ENCODE data around the gene ZBTB2.
"Not testable (repeated sequence)": the region's sequence is repeated elsewhere in the genome, so short reads cannot be mapped to it uniquely, and the experiment has no call there.

DNA sequence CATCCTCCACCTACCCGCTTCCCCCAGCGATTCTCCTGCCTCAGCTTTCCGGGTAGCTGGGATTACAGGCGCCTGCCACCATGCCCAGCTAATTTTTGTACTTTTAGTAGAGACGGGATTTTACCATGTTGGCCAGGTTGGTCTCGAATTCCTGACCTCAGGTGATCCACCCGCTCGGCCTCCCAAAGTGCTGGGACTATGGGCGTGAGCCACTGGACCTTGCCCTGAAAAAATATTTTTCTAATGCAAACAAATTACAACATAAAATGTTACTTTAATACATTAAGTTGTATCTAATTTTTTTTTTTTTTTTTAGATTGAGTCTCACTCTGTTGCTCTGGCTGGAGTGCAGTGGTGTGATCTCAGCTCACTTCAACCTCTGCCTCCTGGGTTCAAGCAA, 8.7 kb downstream of the ZBTB2 start:
- TF ChIP-seq, protein P1, sequence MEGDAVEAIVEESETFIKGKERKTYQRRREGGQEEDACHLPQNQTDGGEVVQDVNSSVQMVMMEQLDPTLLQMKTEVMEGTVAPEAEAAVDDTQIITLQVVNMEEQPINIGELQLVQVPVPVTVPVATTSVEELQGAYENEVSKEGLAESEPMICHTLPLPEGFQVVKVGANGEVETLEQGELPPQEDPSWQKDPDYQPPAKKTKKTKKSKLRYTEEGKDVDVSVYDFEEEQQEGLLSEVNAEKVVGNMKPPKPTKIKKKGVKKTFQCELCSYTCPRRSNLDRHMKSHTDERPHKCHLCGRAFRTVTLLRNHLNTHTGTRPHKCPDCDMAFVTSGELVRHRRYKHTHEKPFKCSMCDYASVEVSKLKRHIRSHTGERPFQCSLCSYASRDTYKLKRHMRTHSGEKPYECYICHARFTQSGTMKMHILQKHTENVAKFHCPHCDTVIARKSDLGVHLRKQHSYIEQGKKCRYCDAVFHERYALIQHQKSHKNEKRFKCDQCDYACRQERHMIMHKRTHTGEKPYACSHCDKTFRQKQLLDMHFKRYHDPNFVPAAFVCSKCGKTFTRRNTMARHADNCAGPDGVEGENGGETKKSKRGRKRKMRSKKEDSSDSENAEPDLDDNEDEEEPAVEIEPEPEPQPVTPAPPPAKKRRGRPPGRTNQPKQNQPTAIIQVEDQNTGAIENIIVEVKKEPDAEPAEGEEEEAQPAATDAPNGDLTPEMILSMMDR (IDR thresholded peaks at IDR 0.05): not testable (repeated sequence)
- TF ChIP-seq POLR2A (IDR thresholded peaks at IDR 0.05): not testable (repeated sequence)
